Kidney (tissue), 14 donors: ENCODE data around the gene ZNF521. TPM values are rescaled to one million over a fixed set of nuclear protein-coding genes. Genes with fewer than 3 reads are reported as not detected.

Source experiments
- DNase-seq, 5 donors: peaks; one replicate each; pipeline ENCODE4 v3.0.0-alpha.2; 2013 to 2020
- FAIRE-seq: peaks from 2 replicates; lab custom pipeline; 2012; peaks lifted over from hg19 to GRCh38; lab: Jason Lieb, UNC
- H3K27ac ChIP-seq, 2 donors: one replicate each; pipeline ENCODE4 v1.7.0; 2013; ENCODE audit warnings: low read depth in 2 of 2, low read length in 2 of 2, inconsistent platforms in 1 of 2
- H3K27me3 ChIP-seq: one replicate; pipeline ENCODE4 v1.7.1; 2013; ENCODE audit warnings: low read length, inconsistent platforms; ENCODE audit not compliant: control insufficient read depth, insufficient read depth
- H3K36me3 ChIP-seq, 3 donors: one replicate each; pipeline versions ENCODE4 v1.7.0 to v1.7.1; 2013; ENCODE audit warnings: low read length in 3 of 3, control low read depth in 1 of 3, inconsistent platforms in 1 of 3; ENCODE audit not compliant: insufficient read depth in 3 of 3, control insufficient read depth in 2 of 3
- H3K4me1 ChIP-seq, 3 donors: one replicate each; pipeline versions ENCODE4 v1.7.0 to v1.7.1; 2013; ENCODE audit warnings: low read length in 3 of 3, inconsistent platforms in 1 of 3, low read depth in 1 of 3; ENCODE audit not compliant: control insufficient read depth in 2 of 3, insufficient read depth in 2 of 3
- H3K4me3 ChIP-seq, 3 donors: one replicate each; pipeline versions ENCODE4 v1.7.0 to v1.8.1; 2013; ENCODE audit warnings: low read length in 3 of 3, control low read depth in 1 of 3, inconsistent platforms in 1 of 3
- H3K9ac ChIP-seq, 3 donors: one replicate each; pipeline versions ENCODE4 v1.7.0 to v1.7.1; 2013; ENCODE audit warnings: low read length in 3 of 3, control low read depth in 1 of 3, inconsistent platforms in 1 of 3
- H3K9me3 ChIP-seq, 3 donors: one replicate each; pipeline versions ENCODE4 v1.7.0 to v1.7.1; 2013; ENCODE audit warnings: low read length in 3 of 3, control low read depth in 1 of 3, inconsistent platforms in 1 of 3; ENCODE audit not compliant: control insufficient read depth in 2 of 3, insufficient read depth in 1 of 3
- CTCF ChIP-seq: IDR thresholded peaks from 3 replicates; pipeline ENCODE4 v1.5.1; 2012; ENCODE audit warnings: mild to moderate bottlenecking, moderate library complexity, borderline replicate concordance; ENCODE audit not compliant: insufficient read depth; ENCODE audit errors: extremely low read depth
- intact Hi-C: fragments of 100-400 bp; cut with DNase I; formaldehyde crosslinking; loops from one replicate; pipeline ENCODE4 v1.11.1; 2022
- polyA plus RNA-seq: library from polyadenylated mRNA; stranded (reverse); fragments of 350-450 nt; fragmentation: Illumina TruSeq; extraction: RNeasy Lipid Tissue Mini Kit (QIAGEN cat#74804); gene quantifications from one replicate; pipeline ENCODE4 v1.2.3, GENCODE V29; 2014; ENCODE audit warnings: low read depth, low replicate concordance; ENCODE audit not compliant: insufficient read depth
- total RNA-seq: library from RNA; stranded (reverse); fragmentation: NEBNext Ultra II Directional; extraction: Animal tissue kit (Norgen Biotek cat#: 25700); gene quantifications from one replicate; pipeline ENCODE4 v1.2.1, GENCODE V29; 2021
- donor health status: control.
- donor health status: control.
- donor health status: control.
- donor health status: control.
- donor health status: control.
- donor health status: DM: yes; HTN: yes; CAD: no.
- donor health status: Normal renal cell carcinoma (clear cell type).

ZNF521 gene
- total and polyA plus RNA-seq, 2 donors from 2014 or later = 1.8 to 18.0 TPM

- Histone ChIP-seq H3K9me3 (no peaks in the 10 kb centered on the region), H3K27ac (no peak overlapping the region), H3K4me3 (no peak overlapping the region), H3K4me1 (no peaks in the 10 kb centered on the region), H3K27me3 (no peaks in the 10 kb centered on the region), H3K36me3 (no peaks in the 10 kb centered on the region), H3K9ac (no peak overlapping the region)
- no peak for TF ChIP-seq CTCF
- FAIRE-seq = no peak
- no peak for DNase-seq
- intact Hi-C loops = no loop called here
These were observed 299.4 kb downstream of the ZNF521 start for GRCh38 chr18:25052511-25052921.

GRCh38 chr18:25050605-25051004 lies 301.4 kb downstream of the ZNF521 start:
- FAIRE-seq = no peak
- Histone ChIP-seq H3K27ac (no peak overlapping the region), H3K4me1 (no peaks in the 10 kb centered on the region), H3K4me3 (no peak overlapping the region), H3K27me3 (no peaks in the 10 kb centered on the region), H3K36me3 (no peaks in the 10 kb centered on the region), H3K9ac (no peak overlapping the region), H3K9me3 (no peaks in the 10 kb centered on the region)
- no peak for DNase-seq
- TF ChIP-seq CTCF = no peak
- intact Hi-C loops = no loop called here

- no peak for FAIRE-seq
- no peak for TF ChIP-seq CTCF
- DNase-seq = no peak
- Histone ChIP-seq H3K27me3 (no peaks in the 10 kb centered on the region), H3K27ac (no peak overlapping the region), H3K4me3 (no peak overlapping the region), H3K36me3 (no peaks in the 10 kb centered on the region), H3K4me1 (no peaks in the 10 kb centered on the region), H3K9ac (no peak overlapping the region), H3K9me3 (no peaks in the 10 kb centered on the region)
- intact Hi-C loops = no loop called here
These were observed 304.0 kb downstream of the ZNF521 start for GRCh38 chr18:25047983-25048382.

- H3K4me3 ChIP-seq = no peak overlapping the region
- no peak overlapping the region for H3K27ac ChIP-seq
- H3K36me3 ChIP-seq = no peaks in the 10 kb centered on the region
- H3K9me3 ChIP-seq = no peaks in the 10 kb centered on the region
- DNase-seq (no peak), FAIRE-seq (no peak)
- H3K9ac ChIP-seq = no peak overlapping the region
- intact Hi-C loops = no loop called here
- H3K4me1 ChIP-seq = no peaks in the 10 kb centered on the region
- H3K27me3 ChIP-seq = no peaks in the 10 kb centered on the region
- TF ChIP-seq CTCF = no peak
These were observed 304.5 kb downstream of the ZNF521 start for GRCh38 chr18:25047421-25047820.
